ENCODE measurements around the gene CASP9.

DNA sequence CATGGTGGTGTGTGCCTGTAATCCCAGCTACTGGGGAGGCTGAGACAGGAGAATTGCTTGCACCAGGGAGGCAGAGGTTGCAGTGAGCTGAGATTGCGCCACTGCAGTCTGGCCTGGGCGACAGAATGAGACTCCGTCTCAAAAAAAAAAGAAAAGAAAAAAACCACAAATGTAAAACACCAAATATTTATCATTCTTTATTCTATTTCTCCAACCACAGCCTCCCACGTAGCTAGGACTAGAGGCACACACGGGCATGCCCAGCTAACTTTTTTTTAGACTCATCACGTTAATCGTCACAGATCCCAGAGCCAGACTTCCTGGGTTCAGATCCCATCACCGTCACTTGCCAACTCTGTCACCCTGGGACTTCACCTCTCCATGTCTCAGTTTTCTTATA is 16.2 kb upstream of the CASP9 start:
- no peak for TF ChIP-seq FOXP1 (CRISPR knock-in tag; IDR thresholded peaks at IDR 0.05; ENCODE audit: borderline replicate concordance)
- TF ChIP-seq CTCF (IDR thresholded peaks at IDR 0.05): no peak
- TF ChIP-seq, protein P1, sequence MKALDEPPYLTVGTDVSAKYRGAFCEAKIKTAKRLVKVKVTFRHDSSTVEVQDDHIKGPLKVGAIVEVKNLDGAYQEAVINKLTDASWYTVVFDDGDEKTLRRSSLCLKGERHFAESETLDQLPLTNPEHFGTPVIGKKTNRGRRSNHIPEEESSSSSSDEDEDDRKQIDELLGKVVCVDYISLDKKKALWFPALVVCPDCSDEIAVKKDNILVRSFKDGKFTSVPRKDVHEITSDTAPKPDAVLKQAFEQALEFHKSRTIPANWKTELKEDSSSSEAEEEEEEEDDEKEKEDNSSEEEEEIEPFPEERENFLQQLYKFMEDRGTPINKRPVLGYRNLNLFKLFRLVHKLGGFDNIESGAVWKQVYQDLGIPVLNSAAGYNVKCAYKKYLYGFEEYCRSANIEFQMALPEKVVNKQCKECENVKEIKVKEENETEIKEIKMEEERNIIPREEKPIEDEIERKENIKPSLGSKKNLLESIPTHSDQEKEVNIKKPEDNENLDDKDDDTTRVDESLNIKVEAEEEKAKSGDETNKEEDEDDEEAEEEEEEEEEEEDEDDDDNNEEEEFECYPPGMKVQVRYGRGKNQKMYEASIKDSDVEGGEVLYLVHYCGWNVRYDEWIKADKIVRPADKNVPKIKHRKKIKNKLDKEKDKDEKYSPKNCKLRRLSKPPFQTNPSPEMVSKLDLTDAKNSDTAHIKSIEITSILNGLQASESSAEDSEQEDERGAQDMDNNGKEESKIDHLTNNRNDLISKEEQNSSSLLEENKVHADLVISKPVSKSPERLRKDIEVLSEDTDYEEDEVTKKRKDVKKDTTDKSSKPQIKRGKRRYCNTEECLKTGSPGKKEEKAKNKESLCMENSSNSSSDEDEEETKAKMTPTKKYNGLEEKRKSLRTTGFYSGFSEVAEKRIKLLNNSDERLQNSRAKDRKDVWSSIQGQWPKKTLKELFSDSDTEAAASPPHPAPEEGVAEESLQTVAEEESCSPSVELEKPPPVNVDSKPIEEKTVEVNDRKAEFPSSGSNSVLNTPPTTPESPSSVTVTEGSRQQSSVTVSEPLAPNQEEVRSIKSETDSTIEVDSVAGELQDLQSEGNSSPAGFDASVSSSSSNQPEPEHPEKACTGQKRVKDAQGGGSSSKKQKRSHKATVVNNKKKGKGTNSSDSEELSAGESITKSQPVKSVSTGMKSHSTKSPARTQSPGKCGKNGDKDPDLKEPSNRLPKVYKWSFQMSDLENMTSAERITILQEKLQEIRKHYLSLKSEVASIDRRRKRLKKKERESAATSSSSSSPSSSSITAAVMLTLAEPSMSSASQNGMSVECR (CRISPR knock-in tag; IDR thresholded peaks at IDR 0.05; ENCODE audit: borderline replicate concordance): no peak
- no peak for TF ChIP-seq TEAD4 (CRISPR knock-in tag; IDR thresholded peaks at IDR 0.05)
- TF ChIP-seq, protein P2, sequence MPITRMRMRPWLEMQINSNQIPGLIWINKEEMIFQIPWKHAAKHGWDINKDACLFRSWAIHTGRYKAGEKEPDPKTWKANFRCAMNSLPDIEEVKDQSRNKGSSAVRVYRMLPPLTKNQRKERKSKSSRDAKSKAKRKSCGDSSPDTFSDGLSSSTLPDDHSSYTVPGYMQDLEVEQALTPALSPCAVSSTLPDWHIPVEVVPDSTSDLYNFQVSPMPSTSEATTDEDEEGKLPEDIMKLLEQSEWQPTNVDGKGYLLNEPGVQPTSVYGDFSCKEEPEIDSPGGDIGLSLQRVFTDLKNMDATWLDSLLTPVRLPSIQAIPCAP (CRISPR knock-in tag; IDR thresholded peaks at IDR 0.05): no peak
- TF ChIP-seq ATF2 (CRISPR knock-in tag; IDR thresholded peaks at IDR 0.05; ENCODE audit: borderline replicate concordance, low read depth): no peak
- no peak for TF ChIP-seq MAX (CRISPR knock-in tag; IDR thresholded peaks at IDR 0.05)
- no peak for TF ChIP-seq CBFB (CRISPR knock-in tag; IDR thresholded peaks at IDR 0.05; ENCODE audit: low read depth)
- TF ChIP-seq JUN (CRISPR knock-in tag; IDR thresholded peaks at IDR 0.05): no peak
